B cell (primary cell): ENCODE results near the gene MSL1.

Source experiments
- EZH2 ChIP-seq: IDR thresholded peaks from 2 replicates; pipeline ENCODE4 v1.6.1; 2012; ENCODE audit warnings: borderline replicate concordance, low read depth, mild to moderate bottlenecking, moderate library complexity, low read length; ENCODE audit not compliant: insufficient read depth, poor library complexity, severe bottlenecking
- TF ChIP-seq, protein P1 (sequence below): fragments of 200-600 bp; IDR thresholded peaks from one replicate; pipeline ENCODE4 v1.8.0; 2022; ENCODE audit warnings: antibody characterized with exemption, mild to moderate bottlenecking

GRCh38 chr17:40130352-40131042 lies 8.7 kb downstream of the MSL1 start:
- TF ChIP-seq, protein P1, sequence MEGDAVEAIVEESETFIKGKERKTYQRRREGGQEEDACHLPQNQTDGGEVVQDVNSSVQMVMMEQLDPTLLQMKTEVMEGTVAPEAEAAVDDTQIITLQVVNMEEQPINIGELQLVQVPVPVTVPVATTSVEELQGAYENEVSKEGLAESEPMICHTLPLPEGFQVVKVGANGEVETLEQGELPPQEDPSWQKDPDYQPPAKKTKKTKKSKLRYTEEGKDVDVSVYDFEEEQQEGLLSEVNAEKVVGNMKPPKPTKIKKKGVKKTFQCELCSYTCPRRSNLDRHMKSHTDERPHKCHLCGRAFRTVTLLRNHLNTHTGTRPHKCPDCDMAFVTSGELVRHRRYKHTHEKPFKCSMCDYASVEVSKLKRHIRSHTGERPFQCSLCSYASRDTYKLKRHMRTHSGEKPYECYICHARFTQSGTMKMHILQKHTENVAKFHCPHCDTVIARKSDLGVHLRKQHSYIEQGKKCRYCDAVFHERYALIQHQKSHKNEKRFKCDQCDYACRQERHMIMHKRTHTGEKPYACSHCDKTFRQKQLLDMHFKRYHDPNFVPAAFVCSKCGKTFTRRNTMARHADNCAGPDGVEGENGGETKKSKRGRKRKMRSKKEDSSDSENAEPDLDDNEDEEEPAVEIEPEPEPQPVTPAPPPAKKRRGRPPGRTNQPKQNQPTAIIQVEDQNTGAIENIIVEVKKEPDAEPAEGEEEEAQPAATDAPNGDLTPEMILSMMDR, result no peak
- TF ChIP-seq EZH2, result no peak
